Activated B cell treated with CpG ODN at 0.5 μM for 24 hours (primary cell): ENCODE measurements around the gene USH2A. TPM values are rescaled to one million over a fixed set of nuclear protein-coding genes. Genes with fewer than 3 reads are reported as not detected.

Source experiments
- ATAC-seq: fragments of 200-7000 bp; cut with Tn5 transposase; one replicate; pipeline ENCODE4 v1.10.0; 2021; ENCODE audit warnings: low read depth, mild to moderate bottlenecking, moderate library complexity
- CTCF ChIA-PET: fragments of 350-600 bp; sonication (Branson Sonifier 250); formaldehyde crosslinking; loops from one replicate; lab custom pipeline; 2021; ENCODE audit warnings: antibody characterized with exemption; lab: Charles Lee
- POLR2A ChIA-PET: fragments of 350-600 bp; sonication (Branson Sonifier 250); formaldehyde crosslinking; loops from one replicate; lab custom pipeline; 2021; ENCODE audit warnings: antibody characterized with exemption; lab: Charles Lee
- DNase-seq: peaks from one replicate; pipeline ENCODE4 v3.0.0; 2022
- H3K27ac Mint-ChIP-seq: one replicate; pipeline ENCODE4 v1.8.0; 2020; ENCODE audit warnings: mixed read lengths
- H3K27me3 Mint-ChIP-seq: one replicate; pipeline ENCODE4 v1.8.0; 2021; ENCODE audit warnings: mixed read lengths
- H3K36me3 Mint-ChIP-seq: one replicate; pipeline ENCODE4 v1.8.0; 2021; ENCODE audit warnings: low read depth, mixed read lengths
- H3K4me1 Mint-ChIP-seq: one replicate; pipeline ENCODE4 v1.8.0; 2021; ENCODE audit warnings: mixed read lengths
- H3K4me3 Mint-ChIP-seq: one replicate; pipeline ENCODE4 v1.8.0; 2020; ENCODE audit warnings: mild to moderate bottlenecking, mixed read lengths
- H3K9me3 Mint-ChIP-seq: one replicate; pipeline ENCODE4 v1.8.0; 2020; ENCODE audit warnings: mixed read lengths
- intact Hi-C: fragments of 100-400 bp; cut with micrococcal nuclease; formaldehyde crosslinking; loops from one replicate; pipeline ENCODE4 v1.15.1; 2024
- total RNA-seq: library from RNA; stranded (reverse); gene quantifications from 2 replicates; pipeline ENCODE4 v1.2.3, GENCODE V29; 2022
- TF ChIP-seq, protein P1 (sequence below): fragments of 200-600 bp; IDR thresholded peaks from one replicate; pipeline ENCODE4 v1.8.0; 2022; ENCODE audit warnings: antibody characterized with exemption, mild to moderate bottlenecking

Gene USH2A
- total RNA-seq, 1 donor from 2014 or later, result not detected

DNA sequence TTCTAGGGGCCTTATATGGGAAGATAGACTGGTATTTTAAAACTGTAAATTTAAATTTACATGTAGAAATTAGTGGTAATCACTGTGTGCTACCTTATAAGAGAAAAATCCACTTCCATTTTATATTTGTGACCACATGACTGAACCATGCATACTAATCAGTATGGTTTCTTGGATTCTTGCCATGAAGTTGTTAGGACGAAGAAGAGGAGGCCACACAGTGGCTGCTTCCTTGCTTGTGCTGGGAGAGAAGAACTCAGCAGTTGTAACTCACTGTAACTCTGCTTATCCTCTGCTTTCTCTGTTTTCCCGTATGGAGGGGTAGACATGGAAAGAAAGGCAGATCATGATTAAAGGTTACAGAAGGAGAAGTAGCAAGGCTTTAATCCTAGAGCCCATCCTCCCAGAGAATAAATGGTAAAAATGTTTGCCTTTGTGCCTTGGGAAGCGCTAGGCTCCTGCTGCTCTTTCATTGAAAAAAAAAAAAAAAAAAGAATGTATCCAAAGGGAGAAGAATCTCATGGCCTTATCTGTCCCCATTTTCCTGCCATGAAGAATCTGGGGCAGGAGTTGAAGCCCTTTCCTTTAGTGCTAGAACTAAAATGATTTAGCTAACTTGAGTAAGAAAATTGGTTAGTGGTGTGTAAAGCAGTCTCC, 823.7 kb downstream of the USH2A start:
- Mint-ChIP-seq H3K4me3 (no peak overlapping the region), H3K27me3 (no peaks in the 10 kb centered on the region), H3K36me3 (no peaks in the 10 kb centered on the region), H3K4me1 (no peaks in the 10 kb centered on the region), H3K9me3 (no peaks in the 10 kb centered on the region), H3K27ac (no peak overlapping the region)
- intact Hi-C loops, result no loop called here
- ChIA-PET CTCF (no interaction called here), POLR2A (no interaction called here)
- DNase-seq (no peak), ATAC-seq (no peak)
- TF ChIP-seq, protein P1, sequence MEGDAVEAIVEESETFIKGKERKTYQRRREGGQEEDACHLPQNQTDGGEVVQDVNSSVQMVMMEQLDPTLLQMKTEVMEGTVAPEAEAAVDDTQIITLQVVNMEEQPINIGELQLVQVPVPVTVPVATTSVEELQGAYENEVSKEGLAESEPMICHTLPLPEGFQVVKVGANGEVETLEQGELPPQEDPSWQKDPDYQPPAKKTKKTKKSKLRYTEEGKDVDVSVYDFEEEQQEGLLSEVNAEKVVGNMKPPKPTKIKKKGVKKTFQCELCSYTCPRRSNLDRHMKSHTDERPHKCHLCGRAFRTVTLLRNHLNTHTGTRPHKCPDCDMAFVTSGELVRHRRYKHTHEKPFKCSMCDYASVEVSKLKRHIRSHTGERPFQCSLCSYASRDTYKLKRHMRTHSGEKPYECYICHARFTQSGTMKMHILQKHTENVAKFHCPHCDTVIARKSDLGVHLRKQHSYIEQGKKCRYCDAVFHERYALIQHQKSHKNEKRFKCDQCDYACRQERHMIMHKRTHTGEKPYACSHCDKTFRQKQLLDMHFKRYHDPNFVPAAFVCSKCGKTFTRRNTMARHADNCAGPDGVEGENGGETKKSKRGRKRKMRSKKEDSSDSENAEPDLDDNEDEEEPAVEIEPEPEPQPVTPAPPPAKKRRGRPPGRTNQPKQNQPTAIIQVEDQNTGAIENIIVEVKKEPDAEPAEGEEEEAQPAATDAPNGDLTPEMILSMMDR, result no peak

DNA sequence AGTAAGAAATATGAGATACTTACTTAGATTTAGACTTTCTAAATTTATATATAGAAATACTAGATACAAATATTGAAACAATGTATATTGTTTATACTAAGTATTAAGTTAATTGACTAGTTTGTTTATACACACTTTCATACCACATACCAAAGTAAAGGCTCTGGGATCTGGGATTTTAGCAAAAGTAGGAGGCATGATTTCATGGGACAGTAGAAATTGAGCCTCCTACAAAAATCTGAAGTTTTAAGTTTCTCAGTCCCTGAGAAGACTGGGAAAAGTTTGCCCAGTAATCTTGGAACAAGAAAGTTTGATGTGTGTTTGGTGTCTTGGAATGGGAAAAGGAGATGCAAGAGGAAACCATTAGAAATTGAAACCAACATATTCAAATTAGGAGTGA, 825.3 kb downstream of the USH2A start:
- H3K9me3 Mint-ChIP-seq, result no peaks in the 10 kb centered on the region
- H3K27me3 Mint-ChIP-seq, result no peaks in the 10 kb centered on the region
- no peak overlapping the region for H3K4me3 Mint-ChIP-seq
- H3K36me3 Mint-ChIP-seq, result no peaks in the 10 kb centered on the region
- CTCF ChIA-PET, result no interaction called here
- ATAC-seq, result no peak
- intact Hi-C loops, result no loop called here
- DNase-seq, result no peak
- H3K27ac Mint-ChIP-seq, result no peak overlapping the region
- no peaks in the 10 kb centered on the region for H3K4me1 Mint-ChIP-seq
- TF ChIP-seq, protein P1, result no peak
- POLR2A ChIA-PET, result no interaction called here

DNA sequence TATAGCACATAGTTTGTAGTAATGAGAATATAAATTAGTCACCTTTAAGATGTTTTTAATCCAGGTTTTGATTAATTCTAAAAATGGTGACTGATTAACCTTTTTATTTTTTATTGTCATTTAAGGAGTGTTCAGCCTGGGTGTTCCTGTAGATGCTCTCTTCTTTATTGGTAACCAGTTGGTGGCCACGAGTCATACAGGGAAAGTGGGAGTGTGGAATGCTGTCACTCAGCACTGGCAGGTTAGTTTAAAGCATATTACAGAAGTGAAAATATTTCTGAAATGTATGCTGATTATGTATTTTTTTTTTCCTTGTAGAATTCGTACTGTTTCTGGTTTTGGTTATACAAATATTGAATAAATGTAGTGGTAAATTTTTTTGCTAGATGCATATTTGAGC, 828.0 kb downstream of the USH2A start:
- POLR2A ChIA-PET, result no interaction called here

DNA sequence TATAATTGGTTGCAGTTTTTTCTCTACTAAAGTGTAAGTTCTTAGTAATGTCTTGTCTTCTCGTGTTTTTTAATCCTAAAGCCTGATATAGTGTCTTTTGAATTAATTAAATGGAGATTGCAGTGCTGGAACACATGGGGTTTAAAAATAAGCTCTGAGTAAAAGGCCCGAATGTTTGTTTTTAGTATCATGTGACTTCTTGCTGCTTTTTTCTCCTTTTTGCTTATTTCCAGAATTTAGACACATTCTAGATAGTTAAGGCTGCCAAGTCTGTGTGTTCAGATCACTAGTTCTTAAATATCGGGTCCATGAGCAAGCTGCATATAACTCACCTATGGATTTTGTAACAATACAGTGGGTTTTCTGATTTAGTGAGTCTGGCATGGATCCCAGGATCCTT, 828.6 kb downstream of the USH2A start:
- no peaks in the 10 kb centered on the region for H3K9me3 Mint-ChIP-seq
- ATAC-seq (no peak), DNase-seq (no peak)
- ChIA-PET CTCF (interaction anchor here (0.7 kb wide), 1 partner anchor 17 kb away, joined by 3 read pairs; no protein-coding TSS in a partner anchor), POLR2A (no interaction called here)
- H3K36me3 Mint-ChIP-seq, result no peaks in the 10 kb centered on the region
- H3K27ac Mint-ChIP-seq, result no peak overlapping the region
- TF ChIP-seq, protein P1, result no peak
- no peak overlapping the region for H3K4me3 Mint-ChIP-seq
- H3K27me3 Mint-ChIP-seq, result no peaks in the 10 kb centered on the region
- intact Hi-C loops, result no loop called here
- H3K4me1 Mint-ChIP-seq, result no peaks in the 10 kb centered on the region

More for the DNA sequence above, 828.0 kb downstream of the USH2A start:
- H3K4me3 Mint-ChIP-seq, result no peak overlapping the region
- H3K4me1 Mint-ChIP-seq, result no peaks in the 10 kb centered on the region
- TF ChIP-seq, protein P1, result no peak
- no peak for ATAC-seq
- DNase-seq, result no peak
- intact Hi-C loops, result no loop called here
- H3K9me3 Mint-ChIP-seq, result no peaks in the 10 kb centered on the region
- H3K27ac Mint-ChIP-seq, result no peak overlapping the region
- CTCF ChIA-PET, result no interaction called here
- H3K27me3 Mint-ChIP-seq, result no peaks in the 10 kb centered on the region
- no peaks in the 10 kb centered on the region for H3K36me3 Mint-ChIP-seq

DNA sequence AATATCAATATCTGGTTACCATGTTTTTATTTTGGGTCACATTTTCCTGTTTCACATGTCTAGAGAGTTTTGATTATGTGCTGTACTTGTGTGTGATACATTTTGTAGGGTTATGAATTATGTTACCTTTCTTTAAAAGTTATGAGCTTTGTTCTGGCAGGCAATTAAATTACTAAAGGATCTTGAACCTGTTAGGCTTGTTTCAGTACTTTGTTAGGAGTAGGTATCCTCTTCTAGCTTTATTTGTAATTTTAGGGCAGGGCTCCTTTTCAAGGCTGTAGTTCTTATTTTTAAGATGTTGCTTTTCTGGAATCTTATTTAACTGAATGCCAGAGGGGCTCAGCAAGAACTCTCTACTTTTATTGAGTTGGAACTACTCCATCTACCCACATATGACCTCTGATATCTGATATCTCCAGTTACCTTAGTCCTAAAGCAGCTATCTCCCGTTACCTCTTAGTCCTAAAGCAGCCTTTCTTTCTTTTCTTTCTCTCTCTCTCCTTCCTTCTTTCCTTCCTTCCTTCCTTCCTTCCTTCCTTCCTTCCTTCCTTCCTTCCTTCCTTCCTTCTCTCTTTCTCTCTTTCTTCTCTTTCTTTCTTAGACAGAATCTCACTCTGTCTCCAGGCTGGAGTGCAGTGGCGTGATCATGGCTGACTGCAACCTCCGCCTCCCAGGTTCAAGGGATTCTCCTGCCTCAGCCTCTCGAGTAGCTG, 832.3 kb downstream of the USH2A start:
- intact Hi-C loops, result no loop called here
- ATAC-seq (no peak), DNase-seq (no peak)
- CTCF ChIA-PET, result no interaction called here
- Mint-ChIP-seq H3K27ac (no peak overlapping the region), H3K36me3 (no peaks in the 10 kb centered on the region), H3K4me3 (no peak overlapping the region), H3K27me3 (no peaks in the 10 kb centered on the region), H3K4me1 (no peaks in the 10 kb centered on the region), H3K9me3 (no peaks in the 10 kb centered on the region)
- POLR2A ChIA-PET, result no interaction called here
- TF ChIP-seq, protein P1, result no peak
